HEK293T (cell line): Measurements from ENCODE around the gene PACC1.
"Not testable (repeated sequence)": the region's sequence is repeated elsewhere in the genome, so short reads cannot be mapped to it uniquely, and the experiment has no call there.

Source experiments
- CTCF ChIA-PET: fragments of 350-600 bp; formaldehyde crosslinking; extraction: SDS; loops from one replicate; lab custom pipeline; 2021; ENCODE audit warnings: antibody characterized with exemption, inconsistent platforms; lab: Yijun Ruan, JAX
- POLR2A ChIA-PET: fragments of 350-600 bp; formaldehyde crosslinking; extraction: SDS; loops from one replicate; lab custom pipeline; 2020; ENCODE audit warnings: antibody characterized with exemption, inconsistent platforms; lab: Yijun Ruan, JAX
- DNase-seq: peaks from one replicate; pipeline ENCODE4 v3.0.0; 2012; ENCODE audit warnings: mixed read lengths; ENCODE audit errors: extremely low spot score
- ARNT ChIP-seq: fragments of 450-650 bp; IDR thresholded peaks from 2 replicates; pipeline ENCODE4 v1.6.1; 2017; ENCODE audit warnings: mild to moderate bottlenecking
- BHLHE40 ChIP-seq: fragments of 450-650 bp; IDR thresholded peaks from 2 replicates; pipeline ENCODE4 v1.6.1; 2016; ENCODE audit warnings: mild to moderate bottlenecking, moderate library complexity, borderline replicate concordance
- CTBP1 ChIP-seq: fragments of 450-650 bp; IDR thresholded peaks from 2 replicates; pipeline ENCODE4 v1.6.1; 2016; ENCODE audit warnings: borderline replicate concordance
- ELF4 ChIP-seq: fragments of 450-650 bp; IDR thresholded peaks from 2 replicates; pipeline ENCODE4 v1.6.1; 2017; ENCODE audit warnings: antibody characterized with exemption
- FOXA1 ChIP-seq: fragments of 450-650 bp; IDR thresholded peaks from 2 replicates; pipeline ENCODE4 v1.6.1; 2016; ENCODE audit warnings: mild to moderate bottlenecking
- FOXK2 ChIP-seq: fragments of 450-650 bp; IDR thresholded peaks from 2 replicates; pipeline ENCODE4 v1.6.1; 2016; ENCODE audit warnings: mild to moderate bottlenecking
- FOXM1 ChIP-seq: fragments of 450-650 bp; IDR thresholded peaks from 2 replicates; pipeline ENCODE4 v1.6.1; 2017; ENCODE audit warnings: mild to moderate bottlenecking, borderline replicate concordance
- HDGF ChIP-seq: fragments of 450-650 bp; IDR thresholded peaks from 2 replicates; pipeline ENCODE4 v1.6.1; 2017; ENCODE audit warnings: antibody characterized with exemption, borderline replicate concordance
- L3MBTL2 ChIP-seq: fragments of 450-650 bp; conservative IDR thresholded peaks from 2 replicates; pipeline ENCODE4 v1.6.1; 2016; ENCODE audit warnings: mild to moderate bottlenecking
- LEF1 ChIP-seq: fragments of 450-650 bp; IDR thresholded peaks from 2 replicates; pipeline ENCODE4 v1.6.1; 2017; ENCODE audit warnings: mild to moderate bottlenecking, borderline replicate concordance
- NFRKB ChIP-seq: fragments of 450-650 bp; IDR thresholded peaks from 2 replicates; pipeline ENCODE4 v1.6.1; 2016; ENCODE audit warnings: mild to moderate bottlenecking, moderate library complexity
- PKNOX1 ChIP-seq: fragments of 450-650 bp; IDR thresholded peaks from 2 replicates; pipeline ENCODE4 v1.6.1; 2016
- SP1 ChIP-seq: fragments of 450-650 bp; IDR thresholded peaks from 2 replicates; pipeline ENCODE4 v1.6.1; 2017
- SUZ12 ChIP-seq: fragments of 450-650 bp; IDR thresholded peaks from 2 replicates; pipeline ENCODE4 v1.6.1; 2016; ENCODE audit warnings: mild to moderate bottlenecking
- TARDBP ChIP-seq: fragments of 450-650 bp; IDR thresholded peaks from 2 replicates; pipeline ENCODE4 v1.6.1; 2016
- ZNF384 ChIP-seq: fragments of 450-650 bp; IDR thresholded peaks from 2 replicates; pipeline ENCODE4 v1.6.1; 2016

PACC1 gene

GRCh38 chr1:212396638-212397037 is 18.0 kb downstream of the PACC1 start:
- TF ChIP-seq PKNOX1 = no peak
- TF ChIP-seq NFRKB = no peak
- TF ChIP-seq SUZ12 = no peak
- TF ChIP-seq ZNF384 = peak; percentile 60; the same call in 1 of the 2 replicates
- no peak for TF ChIP-seq FOXK2
- POLR2A ChIA-PET = no interaction called here
- CTCF ChIA-PET = interaction anchor here (1.0 kb wide), 1 partner anchor 59 kb away, joined by 6 read pairs; no protein-coding TSS in a partner anchor
- DNase-seq = no peak

GRCh38 chr1:212395678-212396437 is 18.8 kb downstream of the PACC1 start:
- POLR2A ChIA-PET, DNase-seq: not testable (repeated sequence)
- CTCF ChIA-PET = interaction anchor here (1.0 kb wide), 1 partner anchor 60 kb away, joined by 6 read pairs; no protein-coding TSS in a partner anchor

- ChIA-PET CTCF (interaction anchor here (0.6 kb wide), 1 partner anchor 81 kb away, joined by 3 read pairs; no protein-coding TSS in a partner anchor), POLR2A (no interaction called here)
- TF ChIP-seq CTBP1 = no peak
- TF ChIP-seq SUZ12 = no peak
- TF ChIP-seq LEF1 = no peak
- no peak for TF ChIP-seq FOXK2
- TF ChIP-seq PKNOX1 = no peak
- TF ChIP-seq FOXA1 = no peak
- TF ChIP-seq BHLHE40 = no peak
- TF ChIP-seq TARDBP = no peak
- TF ChIP-seq ARNT = no peak
- DNase-seq = no peak
These were observed 25.5 kb downstream of the PACC1 start for GRCh38 chr1:212388985-212389716.

- TF ChIP-seq ARNT = no peak
- no peak for TF ChIP-seq BHLHE40
- CTCF ChIA-PET = no interaction called here
- POLR2A ChIA-PET = no interaction called here
- no peak for DNase-seq
These were observed 28.7 kb downstream of the PACC1 start for GRCh38 chr1:212386029-212386428.

- DNase-seq = no peak
- POLR2A ChIA-PET = no interaction called here
- CTCF ChIA-PET = no interaction called here
- TF ChIP-seq PKNOX1 = no peak
- TF ChIP-seq HDGF = no peak
- no peak for TF ChIP-seq FOXK2
- no peak for TF ChIP-seq SP1
- no peak for TF ChIP-seq ELF4
- TF ChIP-seq ZNF384 = no peak
- TF ChIP-seq FOXA1 = no peak
- TF ChIP-seq FOXM1 = no peak
- no peak for TF ChIP-seq TARDBP
- no peak for TF ChIP-seq ARNT
- TF ChIP-seq SUZ12 = no peak
- no peak for TF ChIP-seq CTBP1
- TF ChIP-seq NFRKB = no peak
- TF ChIP-seq LEF1 = no peak
These were observed 33.2 kb downstream of the PACC1 start for GRCh38 chr1:212381397-212382035.

- ChIA-PET POLR2A (no interaction called here), CTCF (interaction anchor here (1.0 kb wide), 1 partner anchor 77 kb away, joined by 3 read pairs; no protein-coding TSS in a partner anchor)
- TF ChIP-seq FOXA1 (no peak), ZNF384 (no peak), NFRKB (no peak), FOXK2 (no peak), TARDBP (no peak), ARNT (no peak), FOXM1 (no peak), L3MBTL2 (no peak), ELF4 (no peak), BHLHE40 (no peak), LEF1 (no peak), SUZ12 (no peak), HDGF (no peak), CTBP1 (no peak), PKNOX1 (no peak)
- DNase-seq = no peak
These were observed 35.3 kb downstream of the PACC1 start for GRCh38 chr1:212379366-212379765.
